GM12878 (cell line): ENCODE results near the gene UBE2G2. TPM values are rescaled to one million over a fixed set of nuclear protein-coding genes. Genes with fewer than 3 reads are reported as not detected.

Experiments
- ATAC-seq: fragments of 200-7000 bp; cut with Tn5 transposase; 3 replicates; pipeline ENCODE4 v1.9.1; 2020; ENCODE audit warnings: mild to moderate bottlenecking, moderate library complexity
- BruUV-seq: library from RNA; stranded (reverse); fragments of 400-500 nt; replicated peaks from 2 replicates; lab custom pipeline; 2021; lab: Mats Ljungman, UMichigan
- CTCF ChIA-PET: fragments of 300-600 bp; sonication (Branson Sonifier 250); formaldehyde crosslinking; extraction: SDS; loops from one replicate; lab custom pipeline; 2021; ENCODE audit warnings: inconsistent platforms; lab: Yijun Ruan, JAX
- POLR2A ChIA-PET: fragments of 350-600 bp; formaldehyde crosslinking; extraction: SDS; loops from one replicate; lab custom pipeline; 2021; ENCODE audit warnings: inconsistent platforms; lab: Charles Lee
- RAD21 ChIA-PET: fragments of 300-600 bp; sonication (Branson Sonifier 250); formaldehyde crosslinking; loops from one replicate; lab custom pipeline; 2023; ENCODE audit warnings: antibody characterized with exemption; ENCODE audit not compliant: unreplicated experiment; lab: Charles Lee
- SMC1A ChIA-PET: fragments of 300-600 bp; sonication (Branson Sonifier 250); formaldehyde crosslinking; loops from one replicate; lab custom pipeline; 2023; ENCODE audit not compliant: unreplicated experiment, uncharacterized antibody; lab: Charles Lee
- DNase-seq: peaks from one replicate; pipeline ENCODE4 v3.0.0-alpha.2; 2011; ENCODE audit warnings: low read depth, low spot score
- FAIRE-seq: peaks from 3 replicates; lab custom pipeline; 2011; peaks lifted over from hg19 to GRCh38; lab: Jason Lieb, UNC
- H2AFZ ChIP-seq: 2 replicates; pipeline ENCODE4 v1.6.0; 2011; ENCODE audit warnings: low read depth, low read length, control low read depth; ENCODE audit not compliant: control insufficient read depth
- H3K27ac ChIP-seq: 2 replicates; pipeline ENCODE4 v1.5.1; 2011; ENCODE audit warnings: control low read depth; ENCODE audit not compliant: control insufficient read depth, insufficient read depth
- H3K27me3 ChIP-seq, 2 experiments: replicated peaks in 1 of 2; 2 replicates each; pipeline versions ENCODE4 v1.6.0 to v1.6.1; 2011; ENCODE audit warnings: low read length in 1 of 2; ENCODE audit not compliant: control insufficient read depth in 2 of 2, insufficient read depth in 2 of 2
- H3K36me3 ChIP-seq, 2 experiments: 2 replicates each; pipeline ENCODE4 v1.5.1; 2011; ENCODE audit warnings: low read length in 1 of 2; ENCODE audit not compliant: control insufficient read depth in 2 of 2, insufficient read depth in 2 of 2
- H3K4me1 ChIP-seq: 2 replicates; pipeline ENCODE4 v1.6.1; 2011; ENCODE audit warnings: mild to moderate bottlenecking, low read length, moderate library complexity, mixed read lengths; ENCODE audit not compliant: control insufficient read depth, insufficient read depth
- H3K4me2 ChIP-seq: 2 replicates; pipeline ENCODE4 v1.6.0; 2011; ENCODE audit warnings: control low read depth; ENCODE audit not compliant: control insufficient read depth, insufficient read depth
- H3K4me3 ChIP-seq: fragments of 200-600 bp; sonication (generic); 2 replicates; pipeline ENCODE4 v1.5.1; 2016
- H3K79me2 ChIP-seq: 2 replicates; pipeline ENCODE4 v1.6.0; 2011; ENCODE audit warnings: low read length; ENCODE audit not compliant: control insufficient read depth, insufficient read depth
- H3K9ac ChIP-seq: 2 replicates; pipeline ENCODE4 v1.8.0; 2011; ENCODE audit warnings: low read length, control low read depth, mixed read lengths; ENCODE audit not compliant: control insufficient read depth, insufficient read depth
- H3K9me3 ChIP-seq: replicated peaks from 3 replicates; pipeline ENCODE4 v1.5.1; 2011; ENCODE audit warnings: mild to moderate bottlenecking, low read length; ENCODE audit not compliant: control insufficient read depth, insufficient read depth
- H4K20me1 ChIP-seq: 2 replicates; pipeline ENCODE4 v1.6.0; 2011; ENCODE audit not compliant: control insufficient read depth, insufficient read depth
- ASH2L ChIP-seq: fragments of 300-600, 200-600 bp; sonication (generic); IDR thresholded peaks from 2 replicates; pipeline ENCODE4 v1.6.1; 2017; ENCODE audit warnings: low read depth, mild to moderate bottlenecking, borderline replicate concordance
- BACH1 ChIP-seq: fragments of 450-650 bp; IDR thresholded peaks from 2 replicates; pipeline ENCODE4 v1.6.1; 2017; ENCODE audit warnings: mild to moderate bottlenecking, borderline replicate concordance
- BCL11A ChIP-seq: IDR thresholded peaks from 2 replicates; pipeline ENCODE4 v1.6.1; 2011; ENCODE audit warnings: low read depth, low read length
- CBX3 ChIP-seq: fragments of 200-600 bp; sonication (generic); IDR thresholded peaks from 2 replicates; pipeline ENCODE4 v1.6.1; 2016; ENCODE audit warnings: low read depth, borderline replicate concordance
- EP300 ChIP-seq, 2 experiments: fragments of 150-350 bp in 1 of 2; IDR thresholded peaks; 2 replicates each; pipeline ENCODE4 v1.6.1; 2011 to 2012; ENCODE audit warnings: low read depth in 2 of 2, low read length in 2 of 2, borderline replicate concordance in 1 of 2, improper control_type of control experiment in 1 of 2, inconsistent platforms in 1 of 2; ENCODE audit not compliant: control insufficient read depth in 1 of 2
- ETV6 ChIP-seq, 2 experiments: fragments of 450-650 bp in 1 of 2; IDR thresholded peaks in 1 of 2; conservative IDR thresholded peaks in 1 of 2; 2 replicates each; pipeline ENCODE4 v1.6.1; 2014; ENCODE audit warnings: antibody characterized with exemption in 1 of 2, borderline replicate concordance in 1 of 2, low read depth in 1 of 2, mild to moderate bottlenecking in 1 of 2, moderate library complexity in 1 of 2
- LARP7 ChIP-seq: fragments of 450-650 bp; IDR thresholded peaks from 2 replicates; pipeline ENCODE4 v1.6.1; 2017; ENCODE audit warnings: mild to moderate bottlenecking
- NR2C1 ChIP-seq: fragments of 450-650 bp; IDR thresholded peaks from 2 replicates; pipeline ENCODE4 v1.6.1; 2017; ENCODE audit warnings: antibody characterized with exemption, mild to moderate bottlenecking, moderate library complexity
- POLR2AphosphoS5 ChIP-seq: IDR thresholded peaks from 2 replicates; pipeline ENCODE4 v1.6.1; 2011; ENCODE audit warnings: mild to moderate bottlenecking, low read length, inconsistent platforms
- TBL1XR1 ChIP-seq: IDR thresholded peaks from 2 replicates; pipeline ENCODE4 v1.6.1; 2012; ENCODE audit warnings: low read depth, low read length, improper control_type of control experiment
- ZBTB11 ChIP-seq: fragments of 450-650 bp; formaldehyde crosslinking; IDR thresholded peaks from 2 replicates; pipeline ENCODE4 v1.5.0; 2022; ENCODE audit warnings: mild to moderate bottlenecking, missing genetic modification characterization
- WGBS: methylation state at CpG from one replicate; pipeline ENCODE4 v1.1.6; 2016; ENCODE audit warnings: low lambda C conversion rate; ENCODE audit not compliant: insufficient replicate concordance, insufficient coverage; ENCODE audit errors: missing lambda C conversion rate; 5-methylcytosine and 5-hydroxymethylcytosine counted together
- in situ Hi-C: fragments of 300-500 bp; cut with MboI; formaldehyde crosslinking; loops from 9 replicates; pipeline ENCODE4 v1.14.3; 2018; ENCODE audit warnings: mixed read lengths
- intact Hi-C: fragments of 100-400 bp; cut with micrococcal nuclease; formaldehyde crosslinking; loops from one replicate; pipeline ENCODE4 v1.14.2; 2022; ENCODE audit not compliant: unreplicated experiment
- polyA plus RNA-seq, 11 experiments: library from polyadenylated mRNA; depleted of rRNA in 4 of 11; unstranded in 6 of 11; stranded (reverse) in 5 of 11; fragments of >200 nt; fragmentation: Nextera tagmentation in 4 of 11; fragmentation: Illumina TruSeq in 1 of 11; extraction: Ambion mirVana in 4 of 11; extraction: Trizol in 1 of 11; gene quantifications; 1 replicate in 1 of 11; 2 replicates in 10 of 11; pipeline versions ENCODE4 v1.2.1 to v1.2.3, GENCODE V29; 2011 to 2016; ENCODE audit warnings: inconsistent platforms in 2 of 11, missing spikeins in 2 of 11, low read depth in 1 of 11
- total RNA-seq, 4 experiments: library from RNA; depleted of rRNA in 3 of 4; stranded (reverse); fragments of >200 nt in 3 of 4; fragmentation: Illumina TruSeq in 1 of 4; extraction: Trizol in 1 of 4; gene quantifications; 2 replicates each; pipeline versions ENCODE4 v1.2.1 to v1.2.3, GENCODE V29; 2013 to 2021
- TF ChIP-seq, protein P1 (sequence below): fragments of 450-650 bp; IDR thresholded peaks from 2 replicates; pipeline ENCODE4 v1.6.1; 2016; ENCODE audit warnings: mild to moderate bottlenecking
- TF ChIP-seq, protein P2 (sequence below): fragments of 450-650 bp; formaldehyde crosslinking; IDR thresholded peaks from 2 replicates; pipeline ENCODE4 v1.4.0; 2020; ENCODE audit warnings: mild to moderate bottlenecking, moderate library complexity

UBE2G2 gene
- total and polyA plus RNA-seq, 10 of the 15 experiments (the other 5 are each of a cell fraction or from before 2014, with no cell fraction given) = 27.0 to 139 (median 75.9) TPM

DNA sequence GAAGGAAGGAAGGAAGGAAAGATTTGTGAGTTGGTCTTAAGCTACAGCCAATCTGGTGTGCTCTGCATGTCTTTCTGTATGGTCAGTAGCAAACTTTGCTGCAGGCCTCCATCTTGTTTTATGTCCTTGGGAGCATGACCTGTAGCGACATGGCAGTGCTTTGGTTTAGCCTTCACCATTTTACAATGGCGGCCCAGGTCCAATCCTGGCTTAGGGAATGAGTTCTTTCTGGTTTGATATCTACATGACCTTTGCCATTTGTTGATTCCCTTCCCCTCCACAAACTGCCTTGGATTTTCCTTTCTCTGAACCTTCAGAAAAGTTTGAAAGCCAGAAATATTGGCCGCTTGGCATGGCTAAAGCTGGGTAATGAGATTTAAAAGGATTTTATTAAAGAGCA lies 59.7 kb downstream of the UBE2G2 start:
- intact Hi-C loops = no loop called here
- Histone ChIP-seq H3K4me2 (no peak overlapping the region), H3K4me1 (no peaks in the 10 kb centered on the region), H3K27ac (no peak overlapping the region), H4K20me1 (no peaks in the 10 kb centered on the region), H3K9me3 (no peaks in the 10 kb centered on the region; the same call in 2 of the 3 replicates), H3K79me2 (no peaks in the 10 kb centered on the region), H3K27me3 (no peaks in the 10 kb centered on the region), H3K4me3 (no peak overlapping the region), H3K9ac (no peak overlapping the region), H3K36me3 (no peaks in the 10 kb centered on the region), H2AFZ (no peak overlapping the region)
- in situ Hi-C loops = no loop called here
- CTCF ChIA-PET = interaction anchor here (0.6 to 5.7 kb wide), 10 partner anchors 11 to 231 kb away, joined by 3 to 30 read pairs (median 4); no protein-coding TSS in a partner anchor
- RAD21 ChIA-PET = interaction anchor here (0.6 to 2.2 kb wide), 7 partner anchors 22 to 699 kb away, joined by 3 to 15 read pairs (median 3); no protein-coding TSS in a partner anchor
- POLR2A ChIA-PET = no interaction called here
- BruUV-seq = no TSS peak
- FAIRE-seq = no peak
- 76% methylated on average over 3 of the region's 3 CpGs for WGBS
- DNase-seq = no peak
- no peak for ATAC-seq
- SMC1A ChIA-PET = interaction anchor here (1.3 to 1.8 kb wide), 4 partner anchors 10 to 232 kb away, joined by 3 to 11 read pairs (median 6); no protein-coding TSS in a partner anchor
- no peak for TF ChIP-seq ZBTB11
- TF ChIP-seq ASH2L = no peak
- TF ChIP-seq ETV6 (conservative IDR thresholded peaks at IDR 0.05 in 1 of 2, IDR thresholded peaks at IDR 0.05 in 1 of 2; ENCODE audit: borderline replicate concordance in 1 of 2, low read depth in 1 of 2) = no peak
- TF ChIP-seq BACH1 = no peak
- TF ChIP-seq NR2C1 = no peak
- no peak for TF ChIP-seq POLR2AphosphoS5
- no peak for TF ChIP-seq LARP7
- no peak for TF ChIP-seq CBX3
- TF ChIP-seq, protein P1, sequence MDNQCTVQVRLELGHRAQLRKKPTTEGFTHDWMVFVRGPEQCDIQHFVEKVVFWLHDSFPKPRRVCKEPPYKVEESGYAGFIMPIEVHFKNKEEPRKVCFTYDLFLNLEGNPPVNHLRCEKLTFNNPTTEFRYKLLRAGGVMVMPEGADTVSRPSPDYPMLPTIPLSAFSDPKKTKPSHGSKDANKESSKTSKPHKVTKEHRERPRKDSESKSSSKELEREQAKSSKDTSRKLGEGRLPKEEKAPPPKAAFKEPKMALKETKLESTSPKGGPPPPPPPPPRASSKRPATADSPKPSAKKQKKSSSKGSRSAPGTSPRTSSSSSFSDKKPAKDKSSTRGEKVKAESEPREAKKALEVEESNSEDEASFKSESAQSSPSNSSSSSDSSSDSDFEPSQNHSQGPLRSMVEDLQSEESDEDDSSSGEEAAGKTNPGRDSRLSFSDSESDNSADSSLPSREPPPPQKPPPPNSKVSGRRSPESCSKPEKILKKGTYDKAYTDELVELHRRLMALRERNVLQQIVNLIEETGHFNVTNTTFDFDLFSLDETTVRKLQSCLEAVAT = no peak
- TF ChIP-seq BCL11A = no peak
- TF ChIP-seq TBL1XR1 = no peak
- TF ChIP-seq EP300 (IDR thresholded peaks at IDR 0.05; ENCODE audit: borderline replicate concordance in 1 of 2, control insufficient read depth in 1 of 2, low read depth in 2 of 2, low read length in 2 of 2) = no peak
- TF ChIP-seq, protein P2, sequence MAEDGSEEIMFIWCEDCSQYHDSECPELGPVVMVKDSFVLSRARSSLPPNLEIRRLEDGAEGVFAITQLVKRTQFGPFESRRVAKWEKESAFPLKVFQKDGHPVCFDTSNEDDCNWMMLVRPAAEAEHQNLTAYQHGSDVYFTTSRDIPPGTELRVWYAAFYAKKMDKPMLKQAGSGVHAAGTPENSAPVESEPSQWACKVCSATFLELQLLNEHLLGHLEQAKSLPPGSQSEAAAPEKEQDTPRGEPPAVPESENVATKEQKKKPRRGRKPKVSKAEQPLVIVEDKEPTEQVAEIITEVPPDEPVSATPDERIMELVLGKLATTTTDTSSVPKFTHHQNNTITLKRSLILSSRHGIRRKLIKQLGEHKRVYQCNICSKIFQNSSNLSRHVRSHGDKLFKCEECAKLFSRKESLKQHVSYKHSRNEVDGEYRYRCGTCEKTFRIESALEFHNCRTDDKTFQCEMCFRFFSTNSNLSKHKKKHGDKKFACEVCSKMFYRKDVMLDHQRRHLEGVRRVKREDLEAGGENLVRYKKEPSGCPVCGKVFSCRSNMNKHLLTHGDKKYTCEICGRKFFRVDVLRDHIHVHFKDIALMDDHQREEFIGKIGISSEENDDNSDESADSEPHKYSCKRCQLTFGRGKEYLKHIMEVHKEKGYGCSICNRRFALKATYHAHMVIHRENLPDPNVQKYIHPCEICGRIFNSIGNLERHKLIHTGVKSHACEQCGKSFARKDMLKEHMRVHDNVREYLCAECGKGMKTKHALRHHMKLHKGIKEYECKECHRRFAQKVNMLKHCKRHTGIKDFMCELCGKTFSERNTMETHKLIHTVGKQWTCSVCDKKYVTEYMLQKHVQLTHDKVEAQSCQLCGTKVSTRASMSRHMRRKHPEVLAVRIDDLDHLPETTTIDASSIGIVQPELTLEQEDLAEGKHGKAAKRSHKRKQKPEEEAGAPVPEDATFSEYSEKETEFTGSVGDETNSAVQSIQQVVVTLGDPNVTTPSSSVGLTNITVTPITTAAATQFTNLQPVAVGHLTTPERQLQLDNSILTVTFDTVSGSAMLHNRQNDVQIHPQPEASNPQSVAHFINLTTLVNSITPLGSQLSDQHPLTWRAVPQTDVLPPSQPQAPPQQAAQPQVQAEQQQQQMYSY (CRISPR knock-in tag) = no peak
